ENCODE data around the gene DIAPH2. TPM values are rescaled to one million over a fixed set of nuclear protein-coding genes. Genes with fewer than 3 reads are reported as not detected.
A peak's percentile ranks its signal among the peaks of the same experiment; 100 is the strongest.

The DIAPH2 gene
- 10 to 100 TPM; 15.8 to 32.1 (median 19.8) TPM for total RNA-seq
- polyA plus RNA-seq: 1 to 10 TPM; 2.5 to 3.8 (median 2.8) TPM
- long read RNA-seq, donor 1: 0 reads
- long read RNA-seq, donor 2: 0 reads

DNA sequence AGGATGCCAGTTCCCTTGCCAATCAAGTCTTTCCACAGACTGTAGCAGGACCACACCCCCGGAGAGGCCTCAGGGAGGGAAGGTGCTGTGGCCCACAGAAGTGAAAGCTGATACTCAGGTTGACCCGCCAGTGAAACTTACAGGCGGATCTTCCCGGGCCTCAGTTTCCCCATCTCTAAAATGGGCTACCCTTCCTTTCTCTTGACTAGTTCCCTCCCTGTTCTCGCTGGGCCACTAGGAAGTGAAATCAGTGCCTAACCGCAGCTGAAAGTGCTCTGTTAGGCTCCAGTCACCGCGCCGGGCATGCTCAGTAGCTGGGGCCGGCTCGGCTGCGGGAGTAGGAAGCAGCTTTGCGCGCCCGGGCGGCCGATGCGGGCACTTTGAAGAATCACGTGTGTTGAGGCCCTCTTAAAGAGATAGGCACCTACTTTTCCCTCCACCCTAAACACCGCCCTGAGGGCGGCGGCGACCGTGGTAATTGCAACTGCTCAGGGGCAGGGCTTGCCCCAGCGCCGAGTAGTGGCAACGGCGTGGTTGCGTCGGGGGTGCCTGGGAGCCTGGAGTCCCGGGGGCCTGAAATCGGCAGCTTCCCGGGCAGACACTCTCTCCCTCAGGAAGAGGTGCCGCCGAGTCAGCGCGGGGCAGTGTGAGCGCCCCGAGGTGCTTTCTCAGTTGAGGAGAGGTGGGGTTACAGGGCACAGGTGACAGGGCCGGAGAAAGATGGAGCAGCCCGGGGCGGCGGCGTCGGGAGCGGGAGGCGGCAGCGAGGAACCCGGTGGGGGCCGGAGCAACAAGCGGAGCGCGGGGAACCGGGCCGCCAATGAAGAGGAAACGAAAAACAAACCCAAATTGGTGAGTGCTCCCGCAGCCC is at the start of gene DIAPH2:
DIAPH2 (plus strand) TSS at position 504 of the 871 bp plus-strand sequence.
- WGBS, 5 donors: 0 to 23% (median 1%) methylated on average over 15 to 57 of the region's 57 CpGs
- H3K27ac ChIP-seq: peak within 1 kb of the TSS; percentile 51 to 87 (median 78)
- intact Hi-C loops (cut with DNase I; ENCODE audit: low total_unique reads): no loop called here

DNA sequence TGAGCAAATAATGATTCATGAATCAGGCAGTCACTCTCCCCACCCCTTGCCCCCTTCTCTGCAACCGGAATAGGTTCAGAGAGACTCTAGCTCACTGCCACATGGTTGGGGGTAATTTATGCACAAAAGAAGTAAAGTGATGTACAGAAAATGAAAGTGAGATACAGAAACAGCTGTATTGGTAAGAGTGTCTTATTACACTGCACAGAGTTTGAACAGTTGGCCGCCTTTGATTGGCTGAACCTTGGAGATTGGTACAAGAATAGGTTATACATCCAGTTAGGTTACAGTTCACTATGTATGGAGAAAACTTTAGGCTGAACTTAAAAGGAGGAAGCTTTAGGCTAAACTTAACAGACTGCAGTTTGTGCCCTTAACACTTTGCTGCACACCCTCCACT is 34.6 kb upstream of the DIAPH2 start:
- intact Hi-C loops (cut with DNase I; ENCODE audit: low total_unique reads): no loop called here

More for the DNA sequence above, at the start of gene DIAPH2:
- Histone ChIP-seq H3K9me3 (no peaks in the 10 kb centered on the region), H3K27me3 (replicated peaks in 1 of 7) (peaks cover 0 to 8% (median 0%) of the 10 kb centered on the region in 7 donors), H3K4me3 (peak within 1 kb of the TSS; percentile 52 to 72 (median 67)), H3K36me3 (no peaks in the 10 kb centered on the region), H3K4me1 (peaks cover 0 to 23% (median 2%) of the 10 kb centered on the region in 6 donors)
- TF ChIP-seq CTCF (IDR thresholded peaks at IDR 0.05 in 8 of 11, conservative IDR thresholded peaks at IDR 0.05 in 3 of 11) (peak in 7 of 11 experiments; percentile 21 to 39 (median 32)), POLR2A (IDR thresholded peaks at IDR 0.05) (no peak), POLR2AphosphoS5 (IDR thresholded peaks at IDR 0.05) (peak; percentile 50 to 79 (median 77))
- DNase-seq: peak; percentile 94

DNA sequence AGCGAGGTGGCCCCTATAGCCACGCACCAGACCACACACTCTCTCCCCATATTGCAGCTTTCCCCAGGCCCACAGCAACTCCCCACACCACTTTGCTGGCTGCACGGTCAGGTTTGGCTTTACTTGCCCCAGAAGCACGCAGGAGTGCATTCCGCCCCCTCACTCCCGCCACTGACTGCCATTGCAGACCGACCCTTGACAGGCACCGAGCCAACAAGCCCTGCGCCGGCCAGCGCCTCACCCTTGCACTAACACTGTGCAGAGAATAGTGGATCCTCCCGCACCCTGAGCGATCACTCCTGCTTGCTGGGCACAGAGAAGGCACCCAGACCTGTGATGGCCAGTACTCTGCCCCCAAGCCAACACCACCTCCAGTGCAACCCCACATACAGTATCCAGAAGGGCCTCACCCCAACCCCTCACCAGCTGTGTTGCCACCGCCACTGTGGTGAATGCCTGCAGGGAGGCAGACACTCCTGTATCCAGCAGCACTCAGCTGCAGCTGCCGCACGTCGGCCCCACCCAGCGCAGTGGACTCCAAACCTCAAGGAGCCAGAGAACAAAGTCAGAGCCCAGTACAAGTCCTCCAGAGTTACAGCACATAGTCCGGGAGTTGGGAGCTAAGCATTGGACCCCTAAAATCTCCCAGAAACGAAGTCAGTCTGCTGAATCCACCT is 28.6 kb upstream of the DIAPH2 start:
- 61 to 98% (median 75%) methylated on average over 5 to 20 of the region's 20 CpGs for WGBS, 5 donors
- no peak for DNase-seq
- Histone ChIP-seq H3K4me3 (no peak overlapping the region), H3K36me3 (no peaks in the 10 kb centered on the region), H3K4me1 (no peaks in the 10 kb centered on the region), H3K27ac (no peak overlapping the region), H3K27me3 (replicated peaks in 1 of 7) (peaks cover 0 to 14% (median 0%) of the 10 kb centered on the region in 7 donors), H3K9me3 (no peaks in the 10 kb centered on the region)
- intact Hi-C loops (cut with DNase I; ENCODE audit: low total_unique reads): no loop called here
- TF ChIP-seq CTCF (IDR thresholded peaks at IDR 0.05 in 8 of 11, conservative IDR thresholded peaks at IDR 0.05 in 3 of 11) (no peak), POLR2AphosphoS5 (IDR thresholded peaks at IDR 0.05) (no peak), POLR2A (IDR thresholded peaks at IDR 0.05) (no peak)

More for the DNA sequence above, 34.6 kb upstream of the DIAPH2 start:
- Histone ChIP-seq H3K27ac (no peak overlapping the region), H3K36me3 (no peaks in the 10 kb centered on the region), H3K4me3 (no peak overlapping the region), H3K9me3 (no peaks in the 10 kb centered on the region), H3K27me3 (replicated peaks in 1 of 7) (peaks cover 0 to under 1% (median 0%) of the 10 kb centered on the region in 7 donors), H3K4me1 (no peaks in the 10 kb centered on the region)
- DNase-seq: no peak
- TF ChIP-seq CTCF (IDR thresholded peaks at IDR 0.05 in 8 of 11, conservative IDR thresholded peaks at IDR 0.05 in 3 of 11) (no peak), POLR2A (IDR thresholded peaks at IDR 0.05) (no peak), POLR2AphosphoS5 (IDR thresholded peaks at IDR 0.05) (no peak)
- WGBS, 5 donors: 85 to 94% (median 89%) methylated on average over 2 of the region's 2 CpGs

Measured in spleen (tissue), 13 donors.